GM18873 (cell line): ENCODE measurements around the gene AGBL4.

Experiments used
- ATAC-seq: cut with Tn5 transposase; IDR thresholded peaks from one replicate; pipeline ENCODE4 v1.9.1; 2021; ENCODE audit warnings: mild to moderate bottlenecking, moderate library complexity, moderate number of reproducible peaks; ENCODE audit not compliant: unreplicated experiment, low FRiP score

AGBL4 gene

DNA sequence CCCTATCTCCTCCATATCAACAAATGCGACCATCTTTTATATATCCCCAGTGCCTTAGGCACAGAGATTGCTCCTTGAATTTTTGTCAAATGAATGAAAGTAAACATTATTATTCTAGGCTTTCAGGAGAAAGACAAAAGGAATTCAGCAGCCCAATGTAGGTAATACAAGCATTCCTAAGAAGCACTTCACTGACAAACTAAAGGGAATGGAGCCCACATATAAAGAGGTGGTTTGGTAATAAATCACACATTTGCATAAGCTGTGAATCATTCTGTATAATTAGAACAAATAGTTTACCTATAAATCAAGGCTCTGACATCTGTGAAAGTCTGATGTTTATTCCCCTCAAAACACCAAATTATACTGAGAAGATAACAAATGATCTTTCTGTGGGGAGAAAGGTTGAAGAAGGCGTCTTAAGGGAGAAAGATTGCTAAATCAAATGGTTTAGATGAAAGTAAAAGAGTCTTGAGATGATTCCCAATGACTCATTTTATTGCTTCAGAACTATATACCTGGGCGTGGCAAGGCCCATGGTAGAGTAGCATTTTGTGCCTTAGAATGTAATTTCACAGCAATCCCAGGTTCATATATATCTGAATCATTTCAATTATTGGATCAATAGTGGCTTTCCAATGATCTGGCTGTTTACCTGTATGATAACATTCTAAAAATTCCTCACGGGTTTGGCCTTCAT is 558.1 kb downstream of the AGBL4 start:
- ATAC-seq: no peak

DNA sequence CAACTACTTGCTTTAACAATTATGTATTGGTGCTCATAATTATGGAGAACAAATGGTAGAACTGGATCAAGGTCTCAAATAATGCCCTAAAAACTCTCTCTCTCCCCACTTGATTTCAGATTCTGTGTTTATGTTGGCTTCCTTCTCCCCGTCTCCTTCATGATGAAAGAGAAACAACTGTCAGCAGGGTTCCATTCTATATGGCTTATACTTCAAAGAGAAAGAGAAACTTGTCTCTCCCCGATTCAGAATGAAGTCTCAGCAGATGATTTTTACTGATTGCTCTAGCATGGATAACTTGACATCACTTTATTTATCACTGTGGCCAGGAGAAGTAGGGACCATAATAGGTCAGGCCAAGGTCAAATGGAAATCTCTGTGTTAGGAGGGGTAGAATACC is 575.6 kb downstream of the AGBL4 start:
- ATAC-seq: no peak

DNA sequence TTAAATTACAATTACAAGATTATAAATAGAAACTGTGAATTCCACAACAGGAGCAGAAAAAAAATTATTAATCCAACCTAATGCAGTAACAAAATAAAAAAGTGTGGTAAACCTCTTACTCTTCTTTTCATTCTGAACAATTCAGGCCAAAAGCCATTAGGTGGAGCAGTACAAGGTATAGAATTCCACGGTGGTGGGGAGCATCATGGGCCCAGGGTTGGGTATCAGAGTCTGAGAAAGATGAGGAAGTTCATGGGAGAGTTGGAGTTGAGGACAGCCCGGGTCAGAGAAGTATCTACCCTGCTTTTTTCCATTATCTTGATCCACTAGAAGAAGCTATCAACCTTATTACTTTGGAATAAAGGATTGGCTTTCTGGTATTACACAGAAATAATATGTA is 586.9 kb downstream of the AGBL4 start:
- ATAC-seq: no peak

DNA sequence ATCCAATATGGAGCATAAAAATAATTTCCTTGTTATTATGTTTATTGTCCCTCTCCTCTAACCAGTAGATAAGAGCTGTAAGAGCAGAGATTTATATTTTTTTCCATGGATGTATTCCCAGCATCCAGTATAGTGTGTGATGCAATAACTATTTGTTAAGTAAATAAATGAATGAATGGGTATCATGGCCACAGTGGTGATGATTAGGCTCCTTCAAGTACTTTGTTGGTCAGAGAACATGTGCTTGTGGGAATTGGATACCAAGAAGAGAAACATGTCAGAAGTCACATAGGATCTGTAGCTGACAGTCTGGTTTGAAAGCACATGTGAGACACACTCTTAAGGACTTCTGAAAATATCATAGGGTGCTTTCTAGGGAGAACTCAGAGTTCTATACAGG is 588.5 kb downstream of the AGBL4 start:
- no peak for ATAC-seq

DNA sequence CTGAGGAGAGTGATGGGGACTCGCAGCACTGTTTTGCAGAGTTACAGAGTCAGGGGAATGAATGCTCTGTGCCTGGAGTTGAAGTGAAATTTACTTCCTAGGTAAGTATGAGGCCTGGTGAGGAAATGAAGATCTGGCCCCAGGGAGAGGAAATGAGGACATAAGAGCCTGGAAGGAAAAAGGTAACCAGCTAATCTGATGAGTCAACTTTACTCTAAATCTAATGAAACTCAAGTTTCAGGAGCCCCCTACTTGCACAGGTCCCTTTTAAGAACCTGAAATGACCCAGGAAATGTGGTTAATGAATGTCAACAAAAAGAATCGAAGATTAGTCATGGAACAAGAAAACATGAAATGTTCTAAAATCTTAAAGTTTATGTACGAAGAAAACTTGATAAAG is 599.0 kb downstream of the AGBL4 start:
- no peak for ATAC-seq

DNA sequence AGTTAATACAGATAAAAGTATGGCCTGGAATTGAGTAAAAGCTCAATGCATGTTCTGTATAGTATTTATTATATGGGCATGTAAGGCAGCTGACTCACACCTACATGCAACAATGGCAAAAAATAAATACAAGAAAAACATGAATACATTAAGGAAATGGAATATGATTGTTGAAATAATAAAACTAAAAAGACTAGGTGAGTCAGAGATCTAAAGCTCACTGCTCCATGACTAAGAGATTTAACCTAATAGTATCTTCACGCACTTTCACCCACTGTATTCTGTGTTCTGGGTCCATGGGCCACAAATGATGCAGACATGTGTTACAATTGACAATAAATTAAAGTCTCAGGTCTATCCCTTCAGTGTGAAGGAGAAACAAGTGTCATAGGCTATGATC is 607.0 kb downstream of the AGBL4 start:
- no peak for ATAC-seq

DNA sequence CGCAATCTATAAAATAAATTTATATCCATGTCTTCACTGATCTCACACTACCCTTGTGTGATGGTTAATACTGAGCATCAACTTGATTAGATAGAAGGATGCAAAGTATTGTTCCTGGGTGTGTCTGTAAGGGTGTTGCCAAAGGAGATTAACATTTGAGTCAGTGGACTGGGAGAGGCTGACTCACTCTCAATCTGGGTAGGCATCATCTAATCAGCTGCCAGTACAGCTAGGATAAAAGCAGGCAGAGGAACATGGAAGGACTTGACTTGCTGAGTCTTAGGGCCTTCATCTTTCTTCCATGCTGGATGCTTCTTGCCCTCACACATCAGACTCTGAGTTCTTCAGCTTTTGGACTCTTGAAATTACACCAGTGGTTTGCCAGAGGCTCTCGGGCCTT is 615.4 kb downstream of the AGBL4 start:
- ATAC-seq: no peak

DNA sequence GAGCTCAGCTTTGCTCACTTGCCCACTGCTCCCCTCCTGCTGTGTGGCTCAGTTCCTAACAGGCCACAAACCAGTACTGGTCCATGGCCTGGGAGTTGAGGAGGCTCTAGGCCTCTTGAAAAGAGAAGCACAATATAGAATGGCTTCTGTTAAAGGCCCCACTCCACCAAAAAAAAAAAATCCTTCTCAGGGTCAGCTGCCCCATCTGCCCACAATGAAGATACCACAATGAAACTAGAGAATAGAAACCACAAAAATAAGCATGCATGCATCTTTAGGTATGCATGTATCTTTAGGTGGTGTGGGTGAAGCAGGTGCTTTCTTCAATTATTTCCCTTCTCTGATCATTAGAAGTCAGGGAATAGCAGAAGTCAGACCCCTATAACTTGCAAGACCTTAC is 626.7 kb downstream of the AGBL4 start:
- no peak for ATAC-seq

DNA sequence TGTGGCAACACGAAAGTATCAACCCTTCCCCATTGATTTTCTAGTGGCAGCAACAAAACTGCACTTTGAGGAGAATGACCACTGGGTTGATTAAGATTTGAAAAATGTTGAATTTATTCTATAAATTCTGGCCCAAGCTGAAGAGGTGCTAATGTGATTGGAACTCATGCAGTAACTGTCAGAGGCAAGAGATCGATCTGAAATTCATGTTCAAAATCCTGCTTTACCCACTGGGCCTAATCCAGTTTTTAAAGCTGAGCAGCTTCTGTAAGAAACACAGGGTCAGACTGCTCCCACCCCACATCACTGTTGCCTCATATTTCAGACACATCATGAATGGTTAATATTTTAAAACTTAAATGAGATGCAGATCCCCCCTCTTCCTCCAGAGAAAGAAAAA is 629.6 kb downstream of the AGBL4 start:
- ATAC-seq: no peak

DNA sequence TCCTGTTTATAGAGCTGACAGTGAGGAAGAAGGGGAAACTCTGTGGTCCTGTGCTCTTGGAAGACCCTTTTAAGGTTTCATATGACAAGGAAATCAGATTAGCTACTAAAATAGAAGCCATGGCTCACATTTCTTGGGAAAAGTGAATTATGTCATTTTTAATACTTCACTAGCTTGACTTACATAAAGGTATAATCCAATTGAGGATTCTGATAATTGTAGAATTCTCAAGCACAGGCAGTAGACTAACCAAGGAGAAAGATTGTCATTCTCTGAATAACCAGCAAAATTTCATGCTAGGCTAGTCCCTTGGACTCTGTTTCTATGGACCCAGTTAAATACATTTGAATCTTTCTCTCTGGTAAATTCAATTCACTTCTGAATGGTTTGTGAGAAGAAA is 634.1 kb downstream of the AGBL4 start:
- no peak for ATAC-seq

DNA sequence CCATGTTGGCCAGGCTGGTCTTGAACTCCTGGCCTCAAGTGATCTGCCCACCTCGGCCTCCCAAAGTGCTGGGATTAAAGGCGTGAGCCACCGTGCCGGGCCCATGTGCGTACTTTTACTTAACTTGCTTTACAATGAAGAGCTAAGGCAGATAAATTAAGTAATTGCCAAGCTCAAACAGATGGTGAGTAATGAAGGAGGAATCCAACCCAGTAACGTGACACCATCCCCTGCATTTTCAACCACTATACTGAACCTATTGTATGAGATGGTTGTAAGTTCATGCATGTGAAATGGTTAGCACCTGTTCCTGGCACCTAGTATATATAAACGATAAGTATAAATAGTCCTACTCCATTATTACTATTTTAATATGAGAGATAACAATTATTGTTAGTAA is 659.1 kb downstream of the AGBL4 start:
- ATAC-seq: no peak

DNA sequence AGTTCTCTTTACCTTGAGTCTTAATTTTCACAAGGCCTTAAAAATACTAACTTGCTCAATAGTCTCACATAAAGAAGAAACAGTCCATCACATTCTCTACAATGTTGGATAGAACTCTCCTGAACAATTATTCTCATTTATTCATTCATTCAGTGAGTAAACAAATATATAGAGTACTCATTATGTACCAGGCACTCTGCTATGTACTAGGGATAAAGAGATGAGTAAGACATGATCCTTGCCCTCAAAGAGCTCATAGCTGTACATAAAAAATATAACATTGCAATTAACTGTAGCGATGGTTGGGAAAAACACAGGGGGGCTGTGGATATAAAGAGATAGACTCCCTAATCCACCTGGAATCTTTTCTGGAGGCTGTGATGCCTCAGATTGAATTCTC is 660.1 kb downstream of the AGBL4 start:
- no peak for ATAC-seq

DNA sequence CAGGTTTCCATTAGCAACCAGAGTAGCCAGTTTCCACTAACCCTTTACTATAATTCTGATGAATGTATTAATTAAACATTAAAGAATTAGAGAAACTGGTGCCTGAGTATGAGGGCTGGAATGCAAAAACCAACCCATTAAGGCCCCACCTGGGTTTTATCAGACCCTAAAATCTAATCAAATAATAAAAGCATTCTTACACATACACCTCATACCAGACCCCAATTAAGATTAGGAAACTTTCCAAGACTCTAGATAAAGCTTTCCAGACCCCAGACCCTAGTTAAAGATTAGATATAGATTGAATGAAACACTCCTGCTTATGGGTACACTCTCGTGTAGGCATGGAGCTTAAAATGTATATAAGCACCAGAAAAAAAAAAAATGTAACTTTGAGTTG is 665.7 kb downstream of the AGBL4 start:
- ATAC-seq: no peak

DNA sequence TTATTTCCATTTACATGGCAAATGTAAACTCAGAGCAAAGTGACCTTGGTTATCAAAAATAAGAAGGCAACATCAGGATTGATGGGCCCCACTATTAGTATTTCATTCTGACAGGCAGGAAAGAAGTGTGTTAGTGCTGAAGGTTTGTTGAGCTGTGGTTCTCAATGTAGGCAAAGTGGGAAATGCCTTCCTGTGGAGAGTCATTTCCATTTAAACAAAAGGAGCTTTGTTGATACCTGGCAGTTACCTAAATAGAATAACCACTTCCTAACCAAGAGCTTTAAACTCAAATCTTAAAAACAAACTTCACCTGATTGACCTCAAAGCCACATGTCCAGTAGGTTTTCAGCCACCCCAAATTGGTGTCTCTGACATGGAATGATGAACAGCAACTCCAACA is 667.2 kb downstream of the AGBL4 start:
- ATAC-seq: no peak

DNA sequence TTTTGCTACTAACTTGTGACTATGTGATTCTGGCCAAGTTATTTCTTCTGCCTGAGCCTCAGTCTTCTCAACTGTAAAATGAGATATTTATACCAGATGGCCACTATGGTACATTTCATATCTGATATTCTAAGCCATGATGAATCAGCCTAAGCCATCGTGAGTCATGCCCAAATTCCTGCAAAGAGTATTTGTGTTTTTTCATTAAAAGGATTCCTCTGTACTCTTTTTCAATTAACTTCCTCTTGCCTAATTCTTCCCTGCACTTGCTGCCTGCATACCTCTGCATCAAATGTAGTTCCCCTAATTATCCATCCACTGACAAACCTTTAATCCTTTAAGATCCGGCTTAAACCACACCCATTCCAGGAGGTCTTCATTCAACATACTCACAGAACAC is 672.0 kb downstream of the AGBL4 start:
- no peak for ATAC-seq

DNA sequence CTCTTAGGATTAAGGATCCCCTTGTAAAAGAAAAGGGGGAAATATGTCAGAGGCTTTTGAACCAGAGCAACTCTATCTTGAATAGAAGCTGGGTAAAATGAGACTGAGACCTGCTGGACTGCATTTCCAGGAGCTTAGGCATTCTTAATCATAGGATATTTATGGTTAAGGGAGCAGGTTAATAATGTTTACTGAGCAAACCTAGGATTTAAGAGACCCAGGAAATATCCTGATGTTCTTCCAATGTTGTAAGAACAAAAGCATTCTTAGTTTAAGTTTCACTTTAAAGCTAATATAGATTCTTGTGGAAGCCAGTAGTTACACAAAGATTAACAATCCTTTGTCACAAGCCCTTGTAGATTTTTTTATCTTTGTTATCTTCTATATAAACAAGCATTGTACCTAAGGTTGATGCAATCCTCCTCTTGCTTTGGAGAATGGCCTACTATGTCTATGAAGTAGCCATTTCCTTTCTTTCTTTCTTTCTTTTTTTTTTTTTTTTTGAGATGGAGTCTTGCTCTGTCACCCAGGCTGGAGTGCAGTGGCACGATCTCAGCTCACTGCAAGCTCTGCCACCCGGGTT is 676.9 kb downstream of the AGBL4 start:
- no peak for ATAC-seq

DNA sequence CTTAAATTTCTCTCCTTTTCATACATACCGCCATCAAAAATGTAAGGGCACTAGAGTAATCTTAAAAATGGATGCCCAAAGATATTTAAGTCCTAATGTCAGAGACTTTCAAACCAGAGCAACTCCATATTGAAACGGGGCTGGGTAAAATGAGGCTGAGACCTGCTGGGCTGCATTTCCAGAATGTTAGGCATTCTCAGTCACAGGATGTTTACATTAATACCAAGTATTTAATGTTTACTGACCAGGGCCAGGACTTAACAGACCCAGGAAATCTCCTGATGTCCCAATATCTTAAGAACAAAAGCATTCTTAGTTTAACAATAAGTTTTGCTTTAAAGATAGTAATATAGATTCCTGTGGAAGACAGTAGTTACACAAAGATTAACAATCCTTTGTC is 683.2 kb downstream of the AGBL4 start:
- ATAC-seq: no peak

DNA sequence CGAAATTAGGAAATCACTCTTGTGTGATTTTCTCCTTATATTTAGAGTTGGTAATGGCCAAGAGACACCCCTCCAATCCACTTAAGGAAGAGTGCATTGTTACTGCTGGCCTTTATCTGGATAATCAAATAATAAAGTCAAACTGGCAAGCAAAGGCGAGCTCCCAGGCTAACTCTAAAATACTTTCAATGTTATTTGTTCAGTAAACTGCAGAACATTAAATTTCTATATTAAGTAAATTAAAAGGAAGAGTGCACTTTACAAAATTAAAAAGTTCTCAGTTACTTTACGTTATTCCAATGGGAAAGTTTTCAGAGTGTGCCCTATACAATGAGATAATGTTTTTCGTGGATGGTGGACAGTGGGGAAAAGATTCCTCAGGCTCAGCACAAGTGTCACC is 684.7 kb downstream of the AGBL4 start:
- no peak for ATAC-seq

DNA sequence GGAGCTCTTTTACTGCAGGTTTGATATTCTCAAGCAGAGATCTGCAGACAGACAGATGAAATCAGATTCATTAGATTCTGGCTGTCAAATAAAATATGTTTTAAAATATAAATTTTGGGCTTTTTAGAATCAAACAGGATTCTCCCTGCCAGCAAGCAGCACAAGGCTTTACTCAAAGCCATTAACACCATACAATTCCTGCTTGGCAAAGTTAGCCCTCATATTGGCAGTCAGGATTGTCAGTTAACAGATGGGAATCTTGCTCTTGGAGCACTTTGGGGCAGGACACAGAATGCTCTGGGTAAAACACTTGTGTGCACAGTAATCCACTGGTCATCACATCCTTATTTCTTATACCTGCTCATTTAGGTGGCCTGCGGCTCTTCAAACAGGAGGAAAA is 686.5 kb downstream of the AGBL4 start:
- ATAC-seq: no peak

DNA sequence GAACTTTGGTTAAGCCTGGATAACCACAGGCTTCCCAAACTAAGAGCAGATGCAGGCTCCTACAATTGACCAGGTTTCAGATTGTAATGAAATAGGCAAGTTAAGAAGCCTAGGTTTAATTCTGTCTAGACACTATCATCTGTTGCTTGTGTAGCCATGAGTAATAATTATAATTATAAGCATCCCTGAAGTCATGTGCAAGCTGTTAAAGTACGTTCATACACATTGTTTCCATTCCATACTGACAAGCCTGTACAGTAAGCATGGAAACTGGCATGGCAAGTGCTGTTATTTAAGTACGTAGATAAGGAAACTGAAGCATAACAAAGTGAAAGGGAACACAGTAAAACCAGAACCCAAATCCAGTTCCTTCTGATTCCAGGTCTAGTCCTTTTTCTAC is 689.8 kb downstream of the AGBL4 start:
- ATAC-seq: no peak

DNA sequence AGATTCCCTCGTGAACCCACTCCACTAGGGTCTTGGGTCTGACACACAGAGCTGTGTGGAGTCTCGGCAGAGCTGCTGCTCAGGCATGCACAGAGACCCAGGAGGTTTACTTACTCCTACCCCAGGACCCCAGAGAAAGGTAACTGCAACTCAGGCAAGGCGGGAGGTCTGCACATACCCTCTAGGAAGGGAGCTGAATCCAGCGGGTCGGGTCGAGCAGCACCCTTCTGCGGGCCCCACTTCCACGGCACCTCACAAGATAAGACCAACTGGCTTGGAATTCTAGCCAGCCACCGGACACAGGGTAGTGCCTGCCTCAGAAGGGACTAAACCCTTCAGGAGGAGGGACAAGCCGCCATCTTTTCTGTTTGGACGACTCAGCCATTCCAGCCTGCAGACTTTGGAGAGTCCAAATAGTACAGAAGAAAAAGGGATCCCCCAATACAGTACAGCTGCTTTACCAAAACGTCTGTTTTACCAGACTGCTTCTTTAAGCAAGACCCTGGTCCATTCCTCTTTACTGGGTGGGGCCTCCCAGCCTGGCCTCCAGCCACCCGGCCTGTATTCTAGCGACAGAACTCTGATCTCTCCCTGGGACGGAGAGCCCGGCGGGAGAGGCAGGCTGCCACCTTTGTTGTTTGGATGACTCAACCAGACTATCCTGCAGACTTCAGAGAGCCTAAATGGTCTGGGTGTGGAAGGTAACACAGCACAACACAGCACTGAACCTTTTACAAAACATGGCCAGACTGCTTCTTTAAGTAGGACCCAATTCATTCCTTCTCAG is 692.5 kb downstream of the AGBL4 start:
- no peak for ATAC-seq
